GM12878 (cell line): ENCODE results near the gene MTMR3. TPM values are rescaled to one million over a fixed set of nuclear protein-coding genes. Genes with fewer than 3 reads are reported as not detected.

Source experiments
- ATAC-seq: fragments of 200-7000 bp; cut with Tn5 transposase; 3 replicates; pipeline ENCODE4 v1.9.1; 2020; ENCODE audit warnings: mild to moderate bottlenecking, moderate library complexity
- BruUV-seq: library from RNA; stranded (reverse); fragments of 400-500 nt; replicated peaks from 2 replicates; lab custom pipeline; 2021; lab: Mats Ljungman, UMichigan
- CTCF ChIA-PET: fragments of 300-600 bp; sonication (Branson Sonifier 250); formaldehyde crosslinking; extraction: SDS; loops from one replicate; lab custom pipeline; 2021; ENCODE audit warnings: inconsistent platforms; lab: Yijun Ruan, JAX
- POLR2A ChIA-PET: fragments of 350-600 bp; formaldehyde crosslinking; extraction: SDS; loops from one replicate; lab custom pipeline; 2021; ENCODE audit warnings: inconsistent platforms; lab: Charles Lee
- RAD21 ChIA-PET: fragments of 300-600 bp; sonication (Branson Sonifier 250); formaldehyde crosslinking; loops from one replicate; lab custom pipeline; 2023; ENCODE audit warnings: antibody characterized with exemption; ENCODE audit not compliant: unreplicated experiment; lab: Charles Lee
- SMC1A ChIA-PET: fragments of 300-600 bp; sonication (Branson Sonifier 250); formaldehyde crosslinking; loops from one replicate; lab custom pipeline; 2023; ENCODE audit not compliant: unreplicated experiment, uncharacterized antibody; lab: Charles Lee
- DNase-seq: peaks from one replicate; pipeline ENCODE4 v3.0.0-alpha.2; 2011; ENCODE audit warnings: low read depth, low spot score
- FAIRE-seq: peaks from 3 replicates; lab custom pipeline; 2011; peaks lifted over from hg19 to GRCh38; lab: Jason Lieb, UNC
- H2AFZ ChIP-seq: 2 replicates; pipeline ENCODE4 v1.6.0; 2011; ENCODE audit warnings: low read depth, low read length, control low read depth; ENCODE audit not compliant: control insufficient read depth
- H3K27ac ChIP-seq: 2 replicates; pipeline ENCODE4 v1.5.1; 2011; ENCODE audit warnings: control low read depth; ENCODE audit not compliant: control insufficient read depth, insufficient read depth
- H3K27me3 ChIP-seq, 2 experiments: replicated peaks in 1 of 2; 2 replicates each; pipeline versions ENCODE4 v1.6.0 to v1.6.1; 2011; ENCODE audit warnings: low read length in 1 of 2; ENCODE audit not compliant: control insufficient read depth in 2 of 2, insufficient read depth in 2 of 2
- H3K36me3 ChIP-seq, 2 experiments: 2 replicates each; pipeline ENCODE4 v1.5.1; 2011; ENCODE audit warnings: low read length in 1 of 2; ENCODE audit not compliant: control insufficient read depth in 2 of 2, insufficient read depth in 2 of 2
- H3K4me1 ChIP-seq: 2 replicates; pipeline ENCODE4 v1.6.1; 2011; ENCODE audit warnings: mild to moderate bottlenecking, low read length, moderate library complexity, mixed read lengths; ENCODE audit not compliant: control insufficient read depth, insufficient read depth
- H3K4me2 ChIP-seq: 2 replicates; pipeline ENCODE4 v1.6.0; 2011; ENCODE audit warnings: control low read depth; ENCODE audit not compliant: control insufficient read depth, insufficient read depth
- H3K4me3 ChIP-seq: fragments of 200-600 bp; sonication (generic); 2 replicates; pipeline ENCODE4 v1.5.1; 2016
- H3K79me2 ChIP-seq: 2 replicates; pipeline ENCODE4 v1.6.0; 2011; ENCODE audit warnings: low read length; ENCODE audit not compliant: control insufficient read depth, insufficient read depth
- H3K9ac ChIP-seq: 2 replicates; pipeline ENCODE4 v1.8.0; 2011; ENCODE audit warnings: low read length, control low read depth, mixed read lengths; ENCODE audit not compliant: control insufficient read depth, insufficient read depth
- H3K9me3 ChIP-seq: replicated peaks from 3 replicates; pipeline ENCODE4 v1.5.1; 2011; ENCODE audit warnings: mild to moderate bottlenecking, low read length; ENCODE audit not compliant: control insufficient read depth, insufficient read depth
- H4K20me1 ChIP-seq: 2 replicates; pipeline ENCODE4 v1.6.0; 2011; ENCODE audit not compliant: control insufficient read depth, insufficient read depth
- ATF7 ChIP-seq: fragments of 450-650 bp; IDR thresholded peaks from 2 replicates; pipeline ENCODE4 v1.6.1; 2016; ENCODE audit warnings: low read depth, mild to moderate bottlenecking
- GABPA ChIP-seq: IDR thresholded peaks from 2 replicates; pipeline ENCODE4 v1.6.1; 2014; ENCODE audit warnings: antibody characterized with exemption, low read depth, mild to moderate bottlenecking, inconsistent platforms
- IKZF2 ChIP-seq, 2 experiments: fragments of 450-650 bp; IDR thresholded peaks; 2 replicates each; pipeline ENCODE4 v1.6.1; 2017; ENCODE audit warnings: mild to moderate bottlenecking in 2 of 2, moderate library complexity in 2 of 2
- MEF2B ChIP-seq: fragments of 450-650 bp; IDR thresholded peaks from 2 replicates; pipeline ENCODE4 v1.6.1; 2018; ENCODE audit warnings: mild to moderate bottlenecking, moderate library complexity; ENCODE audit not compliant: partially characterized antibody, poor library complexity, severe bottlenecking
- MTA2 ChIP-seq: fragments of 450-650 bp; IDR thresholded peaks from 2 replicates; pipeline ENCODE4 v1.6.1; 2016; ENCODE audit warnings: low read depth, mild to moderate bottlenecking, moderate library complexity
- NBN ChIP-seq: fragments of 450-650 bp; IDR thresholded peaks from 2 replicates; pipeline ENCODE4 v1.6.1; 2016
- PAX5 ChIP-seq: IDR thresholded peaks from 2 replicates; pipeline ENCODE4 v1.6.1; 2011; ENCODE audit warnings: low read depth, low read length, borderline replicate concordance
- PML ChIP-seq: IDR thresholded peaks from 2 replicates; pipeline ENCODE4 v1.6.1; 2012; ENCODE audit warnings: low read length, inconsistent platforms
- RAD51 ChIP-seq: fragments of 450-650 bp; IDR thresholded peaks from 2 replicates; pipeline ENCODE4 v1.6.1; 2016; ENCODE audit warnings: moderate library complexity, mild to moderate bottlenecking, inconsistent platforms
- RELA ChIP-seq: fragments of 450-650 bp; IDR thresholded peaks from 2 replicates; pipeline ENCODE4 v1.8.0; 2014; ENCODE audit warnings: borderline replicate concordance; ENCODE audit not compliant: partially characterized antibody
- SIX5 ChIP-seq: IDR thresholded peaks from 2 replicates; pipeline ENCODE4 v1.6.1; 2011; ENCODE audit warnings: mild to moderate bottlenecking, low read depth, low read length, moderate library complexity; ENCODE audit not compliant: severe bottlenecking
- SPI1 ChIP-seq: IDR thresholded peaks from 2 replicates; pipeline ENCODE4 v1.6.1; 2011; ENCODE audit warnings: low read depth, mild to moderate bottlenecking, low read length, moderate library complexity, borderline replicate concordance; ENCODE audit not compliant: insufficient read depth
- SRF ChIP-seq, 2 experiments: IDR thresholded peaks; 2 replicates each; pipeline ENCODE4 v1.6.1; 2011; ENCODE audit warnings: low read depth in 2 of 2, low read length in 2 of 2, mild to moderate bottlenecking in 1 of 2, moderate library complexity in 1 of 2
- TAF1 ChIP-seq: IDR thresholded peaks from 2 replicates; pipeline ENCODE4 v1.6.1; 2011; ENCODE audit warnings: mild to moderate bottlenecking, low read depth, low read length, borderline replicate concordance
- TARDBP ChIP-seq: IDR thresholded peaks from 2 replicates; pipeline ENCODE4 v1.6.1; 2016; ENCODE audit warnings: borderline replicate concordance
- YY1 ChIP-seq: IDR thresholded peaks from 2 replicates; pipeline ENCODE4 v1.6.1; 2011; ENCODE audit warnings: low read depth, mild to moderate bottlenecking, low read length
- WGBS: methylation state at CpG from one replicate; pipeline ENCODE4 v1.1.6; 2016; ENCODE audit warnings: low lambda C conversion rate; ENCODE audit not compliant: insufficient replicate concordance, insufficient coverage; ENCODE audit errors: missing lambda C conversion rate; 5-methylcytosine and 5-hydroxymethylcytosine counted together
- in situ Hi-C: fragments of 300-500 bp; cut with MboI; formaldehyde crosslinking; loops from 9 replicates; pipeline ENCODE4 v1.14.3; 2018; ENCODE audit warnings: mixed read lengths
- intact Hi-C: fragments of 100-400 bp; cut with micrococcal nuclease; formaldehyde crosslinking; loops from one replicate; pipeline ENCODE4 v1.14.2; 2022; ENCODE audit not compliant: unreplicated experiment
- polyA plus RNA-seq, 11 experiments: library from polyadenylated mRNA; depleted of rRNA in 4 of 11; unstranded in 6 of 11; stranded (reverse) in 5 of 11; fragments of >200 nt; fragmentation: Nextera tagmentation in 4 of 11; fragmentation: Illumina TruSeq in 1 of 11; extraction: Ambion mirVana in 4 of 11; extraction: Trizol in 1 of 11; gene quantifications; 1 replicate in 1 of 11; 2 replicates in 10 of 11; pipeline versions ENCODE4 v1.2.1 to v1.2.3, GENCODE V29; 2011 to 2016; ENCODE audit warnings: inconsistent platforms in 2 of 11, missing spikeins in 2 of 11, low read depth in 1 of 11
- total RNA-seq, 4 experiments: library from RNA; depleted of rRNA in 3 of 4; stranded (reverse); fragments of >200 nt in 3 of 4; fragmentation: Illumina TruSeq in 1 of 4; extraction: Trizol in 1 of 4; gene quantifications; 2 replicates each; pipeline versions ENCODE4 v1.2.1 to v1.2.3, GENCODE V29; 2013 to 2021
- TF ChIP-seq, protein P1 (sequence below): fragments of 450-650 bp; IDR thresholded peaks from 2 replicates; pipeline ENCODE4 v1.6.1; 2017; ENCODE audit warnings: low read depth, mild to moderate bottlenecking, moderate library complexity
- TF ChIP-seq, protein P2 (sequence below): fragments of 150-350 bp; IDR thresholded peaks from 2 replicates; pipeline ENCODE4 v1.6.1; 2014; ENCODE audit warnings: mild to moderate bottlenecking, low read depth, low read length
- TF ChIP-seq, protein P3 (sequence below): IDR thresholded peaks from 2 replicates; pipeline ENCODE4 v1.6.1; 2011; ENCODE audit warnings: mild to moderate bottlenecking, low read depth, low read length, moderate library complexity; ENCODE audit not compliant: insufficient replicate concordance

Gene MTMR3
- total and polyA plus RNA-seq, 10 of the 15 experiments (the other 5 are each of a cell fraction or from before 2014, with no cell fraction given), result 1.4 to 23.7 (median 10.6) TPM

DNA sequence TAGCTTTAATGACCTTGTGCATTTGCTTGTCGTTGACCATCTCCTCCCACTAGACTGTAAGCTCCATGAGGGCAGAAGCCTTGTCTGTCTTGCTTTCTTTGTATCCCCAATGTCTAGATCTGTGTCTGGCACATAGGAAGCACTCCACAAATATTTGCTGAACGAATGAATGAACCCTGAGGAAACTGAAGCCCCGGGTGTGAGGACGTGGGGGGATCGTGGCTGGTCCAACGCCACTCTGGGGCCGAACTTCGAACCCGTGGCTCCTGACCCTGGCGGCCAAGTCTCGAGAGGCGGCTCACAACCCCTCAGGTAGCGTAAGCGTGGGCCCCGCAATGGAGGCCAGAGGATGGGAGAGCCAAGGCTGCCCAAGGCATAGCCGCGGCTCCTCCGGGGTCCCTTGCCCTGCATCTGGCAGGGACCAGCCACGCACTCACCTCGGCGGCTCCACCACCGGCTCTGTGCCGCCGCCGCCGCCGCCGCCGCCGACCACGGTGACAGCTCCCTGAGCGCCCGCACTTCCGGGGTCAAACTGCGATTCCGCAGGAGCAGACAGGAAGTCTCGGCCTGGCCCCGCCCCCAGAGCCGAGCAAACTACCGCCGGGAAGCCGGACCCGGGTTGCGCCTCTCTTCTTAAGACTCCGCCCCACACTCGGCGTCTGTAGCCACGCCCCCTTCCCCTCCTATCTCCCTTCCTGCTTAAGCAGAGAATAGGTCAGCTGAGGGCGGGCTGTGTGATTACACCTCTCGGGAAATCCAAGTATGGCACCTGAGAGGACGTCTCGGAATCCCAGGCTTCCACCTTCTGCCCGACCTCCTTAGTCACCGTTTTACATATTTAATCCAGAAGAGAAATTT lies 45.0 kb upstream of the MTMR3 start, which contains the start of gene ASCC2:
Gene ASCC2 (minus strand): TSS at position 534 of the 858 bp plus-strand sequence. CDS start 5,949 bp downstream, outside the sequence.
- Histone ChIP-seq H3K4me3 (peak within 1 kb of the TSS; percentile 99), H3K4me2 (peak within 1 kb of the TSS; percentile 96), H3K9me3 (no peaks in the 10 kb centered on the region), H3K27ac (peak within 1 kb of the TSS; percentile 78), H3K27me3 (no peaks in the 10 kb centered on the region), H3K79me2 (peaks cover 22% of the 10 kb centered on the region), H3K9ac (peak within 1 kb of the TSS; percentile 90), H3K36me3 (peaks cover 0 to 9% of the 10 kb centered on the region in 2 experiments; a peak in 2 of 4 replicates), H3K4me1 (peaks cover 6% of the 10 kb centered on the region), H4K20me1 (no peaks in the 10 kb centered on the region), H2AFZ (peak within 1 kb of the TSS; percentile 91)
- ChIA-PET POLR2A (interaction anchor here (0.6 to 1.9 kb wide), 5 partner anchors 17 to 1247 kb away, joined by 3 to 6 read pairs (median 5); partner anchors contain the start of genes UQCR10 and ZMAT5), SMC1A (interaction anchor here (1.0 to 2.5 kb wide), 4 partner anchors 9 to 167 kb away, joined by 3 to 11 read pairs (median 4); no protein-coding TSS in a partner anchor), RAD21 (interaction anchor here (1.3 to 2.3 kb wide), 3 partner anchors 17 to 167 kb away, joined by 3 to 9 read pairs (median 7); no protein-coding TSS in a partner anchor), CTCF (interaction anchor here (0.6 to 1.9 kb wide), 5 partner anchors 38 to 284 kb away, joined by 3 to 11 read pairs (median 4); partner anchors contain the start of gene THOC5)
- ATAC-seq (peak; percentile 99), FAIRE-seq (peak; percentile 94), DNase-seq (peak; percentile 91)
- in situ Hi-C loops, result no loop called here
- 1% methylated on average over 39 of the region's 54 CpGs for WGBS
- intact Hi-C loops, result loop anchor here (5.0 kb wide), 1 partner anchor 169 kb away; no protein-coding TSS in a partner anchor
- BruUV-seq, result TSS peak; percentile 76
- TF ChIP-seq YY1 (peak; percentile 49; the same call in 1 of the 2 replicates), TARDBP (no peak), PAX5 (no peak), SPI1 (peak; percentile 42; the same call in 1 of the 2 replicates), NBN (0 out of 2 replicates have a peak, but pooled peaks have one; percentile 67), TAF1 (peak; percentile 66; the same call in 1 of the 2 replicates), RELA (peak; percentile 11), RAD51 (peak; percentile 81), IKZF2 (IDR thresholded peaks at IDR 0.05) (peak in 1 of 2 experiments; percentile 37; a peak in 1 of 4 replicates), ATF7 (no peak), SIX5 (no peak), MTA2 (peak; percentile 31; the same call in 1 of the 2 replicates), MEF2B (peak; percentile 11), PML (peak; percentile 89), GABPA (peak; percentile 89), SRF (IDR thresholded peaks at IDR 0.05; ENCODE audit: low read depth in 2 of 2, low read length in 2 of 2) (0 out of 4 replicates have a peak, but pooled peaks of 1 of the 2 experiments have one; percentile 31)
- TF ChIP-seq, protein P1, sequence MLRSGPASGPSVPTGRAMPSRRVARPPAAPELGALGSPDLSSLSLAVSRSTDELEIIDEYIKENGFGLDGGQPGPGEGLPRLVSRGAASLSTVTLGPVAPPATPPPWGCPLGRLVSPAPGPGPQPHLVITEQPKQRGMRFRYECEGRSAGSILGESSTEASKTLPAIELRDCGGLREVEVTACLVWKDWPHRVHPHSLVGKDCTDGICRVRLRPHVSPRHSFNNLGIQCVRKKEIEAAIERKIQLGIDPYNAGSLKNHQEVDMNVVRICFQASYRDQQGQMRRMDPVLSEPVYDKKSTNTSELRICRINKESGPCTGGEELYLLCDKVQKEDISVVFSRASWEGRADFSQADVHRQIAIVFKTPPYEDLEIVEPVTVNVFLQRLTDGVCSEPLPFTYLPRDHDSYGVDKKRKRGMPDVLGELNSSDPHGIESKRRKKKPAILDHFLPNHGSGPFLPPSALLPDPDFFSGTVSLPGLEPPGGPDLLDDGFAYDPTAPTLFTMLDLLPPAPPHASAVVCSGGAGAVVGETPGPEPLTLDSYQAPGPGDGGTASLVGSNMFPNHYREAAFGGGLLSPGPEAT, result peak; percentile 59; the same call in 1 of the 2 replicates
- TF ChIP-seq, protein P2, sequence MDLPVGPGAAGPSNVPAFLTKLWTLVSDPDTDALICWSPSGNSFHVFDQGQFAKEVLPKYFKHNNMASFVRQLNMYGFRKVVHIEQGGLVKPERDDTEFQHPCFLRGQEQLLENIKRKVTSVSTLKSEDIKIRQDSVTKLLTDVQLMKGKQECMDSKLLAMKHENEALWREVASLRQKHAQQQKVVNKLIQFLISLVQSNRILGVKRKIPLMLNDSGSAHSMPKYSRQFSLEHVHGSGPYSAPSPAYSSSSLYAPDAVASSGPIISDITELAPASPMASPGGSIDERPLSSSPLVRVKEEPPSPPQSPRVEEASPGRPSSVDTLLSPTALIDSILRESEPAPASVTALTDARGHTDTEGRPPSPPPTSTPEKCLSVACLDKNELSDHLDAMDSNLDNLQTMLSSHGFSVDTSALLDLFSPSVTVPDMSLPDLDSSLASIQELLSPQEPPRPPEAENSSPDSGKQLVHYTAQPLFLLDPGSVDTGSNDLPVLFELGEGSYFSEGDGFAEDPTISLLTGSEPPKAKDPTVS, result no peak
- TF ChIP-seq, protein P3, sequence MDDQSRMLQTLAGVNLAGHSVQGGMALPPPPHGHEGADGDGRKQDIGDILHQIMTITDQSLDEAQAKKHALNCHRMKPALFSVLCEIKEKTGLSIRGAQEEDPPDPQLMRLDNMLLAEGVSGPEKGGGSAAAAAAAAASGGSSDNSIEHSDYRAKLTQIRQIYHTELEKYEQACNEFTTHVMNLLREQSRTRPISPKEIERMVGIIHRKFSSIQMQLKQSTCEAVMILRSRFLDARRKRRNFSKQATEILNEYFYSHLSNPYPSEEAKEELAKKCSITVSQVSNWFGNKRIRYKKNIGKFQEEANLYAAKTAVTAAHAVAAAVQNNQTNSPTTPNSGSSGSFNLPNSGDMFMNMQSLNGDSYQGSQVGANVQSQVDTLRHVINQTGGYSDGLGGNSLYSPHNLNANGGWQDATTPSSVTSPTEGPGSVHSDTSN, result no peak
